Testis (tissue), 3 donors: ENCODE measurements around the gene ITPK1. TPM values are rescaled to one million over a fixed set of nuclear protein-coding genes. Genes with fewer than 3 reads are reported as not detected.

Source experiments
- DNase-seq: peaks from one replicate; pipeline ENCODE4 v3.0.0-alpha.2; 2019
- H3K27ac ChIP-seq, 2 donors: fragments of 200-600 bp; sonication (generic); one replicate each; pipeline ENCODE4 v1.5.1; 2019
- H3K27me3 ChIP-seq: fragments of 200-600 bp; sonication (generic); one replicate; pipeline ENCODE4 v1.5.1; 2019
- H3K36me3 ChIP-seq: fragments of 200-600 bp; sonication (generic); one replicate; pipeline ENCODE4 v1.5.1; 2017; ENCODE audit warnings: low read depth; ENCODE audit errors: missing control alignments
- H3K4me1 ChIP-seq: fragments of 200-600 bp; sonication (generic); one replicate; pipeline ENCODE4 v1.5.1; 2019
- H3K4me3 ChIP-seq, 2 donors: fragments of 200-600 bp; sonication (generic); one replicate each; pipeline ENCODE4 v1.5.1; 2017 to 2019
- H3K9me3 ChIP-seq: fragments of 200-600 bp; sonication (generic); one replicate; pipeline ENCODE4 v1.5.1; 2017
- CTCF ChIP-seq, 3 experiments: fragments of 450-650 bp in 2 of 3; fragments of 200-600 bp in 1 of 3; sonication (generic) in 1 of 3; IDR thresholded peaks; one replicate each; pipeline ENCODE4 v1.5.1; 2016 to 2019; ENCODE audit warnings: antibody characterized with exemption in 3 of 3, mild to moderate bottlenecking in 2 of 3, moderate library complexity in 1 of 3
- POLR2A ChIP-seq: fragments of 450-650 bp; IDR thresholded peaks from one replicate; pipeline ENCODE4 v1.6.1; 2017; ENCODE audit warnings: antibody characterized with exemption, mild to moderate bottlenecking, moderate library complexity
- WGBS, 2 donors: methylation state at CpG; one replicate each; pipeline ENCODE4 v1.1.5; 2018; 5-methylcytosine and 5-hydroxymethylcytosine counted together
- intact Hi-C: fragments of 100-400 bp; cut with DNase I; formaldehyde crosslinking; loops from one replicate; pipeline ENCODE4 v1.15.1; 2023; ENCODE audit warnings: low total_unique reads
- polyA plus RNA-seq: library from polyadenylated mRNA; stranded (reverse); fragments of 350-450 nt; fragmentation: Illumina TruSeq; extraction: RNeasy Lipid Tissue Mini Kit (QIAGEN cat#74804); gene quantifications from one replicate; pipeline ENCODE4 v1.2.3, GENCODE V29; 2014; ENCODE audit warnings: low read depth, low replicate concordance; ENCODE audit not compliant: insufficient read depth
- total RNA-seq, 2 donors: library from RNA; depleted of rRNA; stranded (reverse); fragments of >200 nt; gene quantifications; one replicate each; pipeline ENCODE4 v1.2.3, GENCODE V29; 2016

ITPK1 gene
- total and polyA plus RNA-seq, 3 donors from 2014 or later, result 78.3 to 92.5 (median 90.6) TPM

- no peak for DNase-seq
- H3K36me3 ChIP-seq, result no peaks in the 10 kb centered on the region
- intact Hi-C loops, result no loop called here
- no peak overlapping the region for H3K4me3 ChIP-seq
- peak overlapping the region in 1 of 2 donors; percentile 73 for H3K27ac ChIP-seq
- H3K4me1 ChIP-seq, result peaks cover 71% of the 10 kb centered on the region
- H3K9me3 ChIP-seq, result no peaks in the 10 kb centered on the region
- 57 to 90% methylated on average over 2 to 7 of the region's 7 CpGs for WGBS, 2 donors
- no peak for TF ChIP-seq CTCF (IDR thresholded peaks at IDR 0.05)
- TF ChIP-seq POLR2A, result no peak
- no peaks in the 10 kb centered on the region for H3K27me3 ChIP-seq
Measured at GRCh38 chr14:93012506-93012905, 103.2 kb downstream of the ITPK1 start.

GRCh38 chr14:93011650-93012325, 103.9 kb downstream of the ITPK1 start:
- intact Hi-C loops, result no loop called here
- Histone ChIP-seq H3K27me3 (no peaks in the 10 kb centered on the region), H3K36me3 (no peaks in the 10 kb centered on the region), H3K9me3 (no peaks in the 10 kb centered on the region), H3K4me1 (peaks cover 74% of the 10 kb centered on the region), H3K27ac (peak overlapping the region in 1 of 2 donors; percentile 73), H3K4me3 (no peak overlapping the region)
- TF ChIP-seq POLR2A (no peak), CTCF (IDR thresholded peaks at IDR 0.05) (no peak)
- WGBS, 2 donors, result 78 to 86% methylated on average over 17 to 22 of the region's 22 CpGs
- DNase-seq, result peak; percentile 60

- no peaks in the 10 kb centered on the region for H3K9me3 ChIP-seq
- H3K36me3 ChIP-seq, result no peaks in the 10 kb centered on the region
- no peak overlapping the region for H3K27ac ChIP-seq
- DNase-seq, result no peak
- WGBS, 2 donors, result 67 to 81% methylated on average over 4 to 10 of the region's 10 CpGs
- intact Hi-C loops, result no loop called here
- H3K4me1 ChIP-seq, result peaks cover 76% of the 10 kb centered on the region
- no peak for TF ChIP-seq CTCF (IDR thresholded peaks at IDR 0.05)
- no peak for TF ChIP-seq POLR2A
- H3K4me3 ChIP-seq, result no peak overlapping the region
- no peaks in the 10 kb centered on the region for H3K27me3 ChIP-seq
Measured at GRCh38 chr14:93011141-93011529, 104.6 kb downstream of the ITPK1 start.

GRCh38 chr14:93010522-93011140, 105.1 kb downstream of the ITPK1 start:
- H3K27ac ChIP-seq, result no peak overlapping the region
- DNase-seq, result no peak
- no peak overlapping the region for H3K4me3 ChIP-seq
- no peaks in the 10 kb centered on the region for H3K27me3 ChIP-seq
- 83 to 92% methylated on average over 13 of the region's 13 CpGs for WGBS, 2 donors
- no peaks in the 10 kb centered on the region for H3K9me3 ChIP-seq
- intact Hi-C loops, result no loop called here
- TF ChIP-seq POLR2A (no peak), CTCF (IDR thresholded peaks at IDR 0.05) (no peak)
- no peaks in the 10 kb centered on the region for H3K36me3 ChIP-seq
- H3K4me1 ChIP-seq, result peaks cover 80% of the 10 kb centered on the region

GRCh38 chr14:93010130-93010499, 105.6 kb downstream of the ITPK1 start:
- WGBS, 2 donors, result 71 to 89% methylated on average over 11 of the region's 11 CpGs
- Histone ChIP-seq H3K9me3 (no peaks in the 10 kb centered on the region), H3K4me1 (peaks cover 82% of the 10 kb centered on the region), H3K27ac (peak overlapping the region in 1 of 2 donors; percentile 41), H3K27me3 (no peaks in the 10 kb centered on the region), H3K4me3 (no peak overlapping the region), H3K36me3 (no peaks in the 10 kb centered on the region)
- intact Hi-C loops, result no loop called here
- no peak for TF ChIP-seq CTCF (IDR thresholded peaks at IDR 0.05)
- no peak for TF ChIP-seq POLR2A
- no peak for DNase-seq
